Sigmoid colon (tissue), 7 donors: ENCODE results near the gene VPS39. TPM values are rescaled to one million over a fixed set of nuclear protein-coding genes. Genes with fewer than 3 reads are reported as not detected.

Experiments used
- DNase-seq: peaks from one replicate; pipeline ENCODE4 v3.0.0-alpha.2; 2019
- H3K27ac ChIP-seq, 4 donors: fragments of 200-600 bp; sonication (generic); one replicate each; pipeline ENCODE4 v1.5.1; 2016 to 2019; ENCODE audit warnings: mild to moderate bottlenecking in 1 of 4
- H3K27me3 ChIP-seq, 3 donors: fragments of 200-600 bp; sonication (generic); one replicate each; pipeline ENCODE4 v1.5.1; 2019; ENCODE audit warnings: mild to moderate bottlenecking in 1 of 3
- H3K36me3 ChIP-seq, 4 donors: fragments of 200-600 bp; sonication (generic); one replicate each; pipeline ENCODE4 v1.5.1; 2016 to 2019
- H3K4me1 ChIP-seq, 4 donors: fragments of 200-600 bp; sonication (generic); one replicate each; pipeline ENCODE4 v1.5.1; 2017 to 2019
- H3K4me3 ChIP-seq, 4 donors: fragments of 200-600 bp; sonication (generic); one replicate each; pipeline ENCODE4 v1.5.1; 2017 to 2019; ENCODE audit warnings: mild to moderate bottlenecking in 2 of 4, moderate library complexity in 1 of 4
- H3K9me3 ChIP-seq, 4 donors: fragments of 200-600 bp in 3 of 4; sonication (generic) in 3 of 4; one replicate each; pipeline versions ENCODE4 v1.5.1 to v1.6.1; 2013 to 2019
- EP300 ChIP-seq, 4 donors: sonication (generic); formaldehyde crosslinking; IDR thresholded peaks; one replicate each; pipeline ENCODE4 v1.6.1; 2017; ENCODE audit warnings: antibody characterized with exemption in 4 of 4
- POLR2A ChIP-seq, 2 donors: fragments of 450-650 bp; IDR thresholded peaks; one replicate each; pipeline ENCODE4 v1.6.1; 2016; ENCODE audit warnings: antibody characterized with exemption in 2 of 2, mild to moderate bottlenecking in 2 of 2, moderate library complexity in 2 of 2
- POLR2AphosphoS5 ChIP-seq, 4 donors: sonication (generic); formaldehyde crosslinking; IDR thresholded peaks; one replicate each; pipeline ENCODE4 v1.6.1; 2017; ENCODE audit warnings: antibody characterized with exemption in 4 of 4
- WGBS, 2 donors: extraction: QIAGEN DNeasy Blood & Tissue Kit; methylation state at CpG; one replicate each; pipeline ENCODE4 v1.1.7; 2013; 5-methylcytosine and 5-hydroxymethylcytosine counted together
- intact Hi-C: fragments of 100-400 bp; cut with DNase I; formaldehyde crosslinking; loops from one replicate; pipeline ENCODE4 v1.15.1; 2023
- polyA plus RNA-seq, 3 donors: library from polyadenylated mRNA; stranded (reverse); fragments of 200-250 nt; gene quantifications; one replicate each; pipeline ENCODE4 v1.2.3, GENCODE V29; 2013
- total RNA-seq, 4 donors: library from RNA; depleted of rRNA; stranded (reverse); fragments of >200 nt; gene quantifications; one replicate each; pipeline ENCODE4 v1.1.0, GENCODE V29; 2016
- TF ChIP-seq, protein P1 (sequence below), 4 experiments: fragments of 450-650 bp in 3 of 4; fragments of 200-600 bp in 1 of 4; IDR thresholded peaks; one replicate each; pipeline ENCODE4 v1.5.1; 2016 to 2019; ENCODE audit warnings: antibody characterized with exemption in 4 of 4, mild to moderate bottlenecking in 3 of 4, moderate library complexity in 2 of 4
- donor health status: healthy with polysubstance abuse.
- donor health status: Bipolar disorder and iron deficiency.
- donor health status: healthy.

The VPS39 gene
- total and polyA plus RNA-seq, 7 donors, result 16.2 to 186 (median 70.3) TPM

DNA sequence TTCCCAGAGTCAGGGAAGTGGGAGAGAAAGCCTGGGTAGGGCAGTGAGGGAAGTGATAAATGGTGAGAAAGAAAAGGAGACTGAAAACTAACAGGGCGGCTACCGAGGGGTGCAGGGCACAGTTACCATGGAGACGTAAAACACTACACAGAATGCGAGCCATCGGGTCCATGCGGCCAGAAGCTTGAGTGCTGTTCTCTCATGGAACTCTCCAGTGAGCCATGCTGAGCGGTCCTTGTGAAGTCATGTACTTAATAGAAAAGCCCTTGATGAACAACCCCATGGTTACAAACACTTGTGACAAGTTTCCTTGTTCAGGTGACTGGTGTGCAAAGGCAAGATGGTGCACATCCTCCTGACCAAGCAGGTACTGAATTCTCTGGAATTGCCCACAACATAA lies 48.0 kb downstream of the VPS39 start:
- no peak for DNase-seq
- no peaks in the 10 kb centered on the region for H3K9me3 ChIP-seq
- H3K36me3 ChIP-seq, result peaks cover 44 to 66% (median 61%) of the 10 kb centered on the region in 4 donors
- H3K27ac ChIP-seq, result no peak overlapping the region
- intact Hi-C loops, result no loop called here
- whole genome bisulfite sequencing, 2 donors, result 93 to 94% methylated on average over 7 of the region's 7 CpGs
- no peaks in the 10 kb centered on the region for H3K27me3 ChIP-seq
- TF ChIP-seq EP300 (IDR thresholded peaks at IDR 0.05) (no peak), POLR2A (IDR thresholded peaks at IDR 0.05) (no peak), POLR2AphosphoS5 (IDR thresholded peaks at IDR 0.05) (no peak)
- TF ChIP-seq, protein P1, sequence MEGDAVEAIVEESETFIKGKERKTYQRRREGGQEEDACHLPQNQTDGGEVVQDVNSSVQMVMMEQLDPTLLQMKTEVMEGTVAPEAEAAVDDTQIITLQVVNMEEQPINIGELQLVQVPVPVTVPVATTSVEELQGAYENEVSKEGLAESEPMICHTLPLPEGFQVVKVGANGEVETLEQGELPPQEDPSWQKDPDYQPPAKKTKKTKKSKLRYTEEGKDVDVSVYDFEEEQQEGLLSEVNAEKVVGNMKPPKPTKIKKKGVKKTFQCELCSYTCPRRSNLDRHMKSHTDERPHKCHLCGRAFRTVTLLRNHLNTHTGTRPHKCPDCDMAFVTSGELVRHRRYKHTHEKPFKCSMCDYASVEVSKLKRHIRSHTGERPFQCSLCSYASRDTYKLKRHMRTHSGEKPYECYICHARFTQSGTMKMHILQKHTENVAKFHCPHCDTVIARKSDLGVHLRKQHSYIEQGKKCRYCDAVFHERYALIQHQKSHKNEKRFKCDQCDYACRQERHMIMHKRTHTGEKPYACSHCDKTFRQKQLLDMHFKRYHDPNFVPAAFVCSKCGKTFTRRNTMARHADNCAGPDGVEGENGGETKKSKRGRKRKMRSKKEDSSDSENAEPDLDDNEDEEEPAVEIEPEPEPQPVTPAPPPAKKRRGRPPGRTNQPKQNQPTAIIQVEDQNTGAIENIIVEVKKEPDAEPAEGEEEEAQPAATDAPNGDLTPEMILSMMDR (IDR thresholded peaks at IDR 0.05), result no peak
- no peaks in the 10 kb centered on the region for H3K4me1 ChIP-seq
- H3K4me3 ChIP-seq, result no peak overlapping the region

DNA sequence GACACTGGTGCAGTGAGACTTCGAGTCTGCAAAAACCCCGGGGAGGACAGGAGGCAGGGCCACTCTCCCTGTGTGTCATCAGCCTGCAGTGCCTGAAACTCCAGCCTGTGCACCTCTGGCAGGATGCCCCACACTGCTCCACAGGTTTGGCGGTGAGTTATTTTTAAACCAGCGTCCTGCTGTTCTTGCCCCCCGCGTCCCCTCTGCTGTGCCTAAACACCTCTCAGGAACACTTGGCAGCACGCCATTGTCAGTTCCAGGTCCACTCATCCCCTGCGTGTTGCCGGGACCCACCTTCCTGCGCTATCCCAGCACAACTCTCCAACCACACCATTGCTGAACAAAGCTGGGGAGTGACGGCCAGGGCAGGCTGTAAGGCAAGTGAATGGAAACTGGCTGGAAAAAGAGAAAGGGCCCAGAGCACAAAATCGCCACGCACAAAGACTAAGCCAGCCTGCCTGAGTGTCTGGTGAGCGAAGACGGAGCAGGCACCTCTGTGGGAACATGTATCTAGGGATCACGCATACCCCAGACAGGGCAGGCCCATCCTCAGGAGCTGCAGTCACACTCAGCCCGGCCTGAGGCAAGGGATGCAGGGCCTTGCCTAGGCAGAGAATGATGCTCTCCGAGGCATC lies 48.6 kb downstream of the VPS39 start:
- Histone ChIP-seq H3K4me1 (no peaks in the 10 kb centered on the region), H3K36me3 (peaks cover 44 to 60% (median 55%) of the 10 kb centered on the region in 4 donors), H3K4me3 (no peak overlapping the region), H3K27ac (no peak overlapping the region), H3K9me3 (no peaks in the 10 kb centered on the region), H3K27me3 (no peaks in the 10 kb centered on the region)
- intact Hi-C loops, result no loop called here
- WGBS, 2 donors, result 95 to 96% methylated on average over 18 of the region's 18 CpGs
- TF ChIP-seq POLR2AphosphoS5 (IDR thresholded peaks at IDR 0.05), result no peak
- TF ChIP-seq POLR2A (IDR thresholded peaks at IDR 0.05), result no peak
- TF ChIP-seq, protein P1 (IDR thresholded peaks at IDR 0.05), result no peak
- no peak for TF ChIP-seq EP300 (IDR thresholded peaks at IDR 0.05)
- no peak for DNase-seq

DNA sequence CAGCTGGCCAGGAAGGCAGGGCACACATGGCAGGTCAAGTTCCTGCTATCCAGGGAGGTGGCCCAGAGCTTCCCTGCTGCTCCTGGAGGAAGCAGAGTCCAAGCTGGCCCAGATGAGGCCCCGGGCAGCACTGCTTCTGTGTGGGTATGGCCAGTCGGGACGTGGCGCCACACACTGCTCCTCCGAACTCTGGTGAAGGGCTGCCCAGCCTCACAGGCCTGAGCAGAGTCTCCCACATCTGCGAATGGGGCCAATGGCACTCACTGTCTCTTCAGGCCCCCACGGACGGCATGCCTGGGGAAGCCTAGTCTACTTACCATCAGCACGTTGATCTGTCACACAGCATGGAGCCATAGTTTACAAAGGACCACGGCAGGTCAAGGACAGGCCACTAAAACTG lies 49.2 kb downstream of the VPS39 start:
- WGBS, 2 donors, result 92 to 94% methylated on average over 10 of the region's 10 CpGs
- no peak overlapping the region for H3K27ac ChIP-seq
- DNase-seq, result no peak
- H3K9me3 ChIP-seq, result no peaks in the 10 kb centered on the region
- intact Hi-C loops, result no loop called here
- H3K36me3 ChIP-seq, result peaks cover 40 to 54% (median 51%) of the 10 kb centered on the region in 4 donors
- H3K4me3 ChIP-seq, result no peak overlapping the region
- H3K27me3 ChIP-seq, result no peaks in the 10 kb centered on the region
- no peak for TF ChIP-seq POLR2A (IDR thresholded peaks at IDR 0.05)
- no peak for TF ChIP-seq POLR2AphosphoS5 (IDR thresholded peaks at IDR 0.05)
- TF ChIP-seq EP300 (IDR thresholded peaks at IDR 0.05), result no peak
- TF ChIP-seq, protein P1 (IDR thresholded peaks at IDR 0.05), result no peak
- no peaks in the 10 kb centered on the region for H3K4me1 ChIP-seq

DNA sequence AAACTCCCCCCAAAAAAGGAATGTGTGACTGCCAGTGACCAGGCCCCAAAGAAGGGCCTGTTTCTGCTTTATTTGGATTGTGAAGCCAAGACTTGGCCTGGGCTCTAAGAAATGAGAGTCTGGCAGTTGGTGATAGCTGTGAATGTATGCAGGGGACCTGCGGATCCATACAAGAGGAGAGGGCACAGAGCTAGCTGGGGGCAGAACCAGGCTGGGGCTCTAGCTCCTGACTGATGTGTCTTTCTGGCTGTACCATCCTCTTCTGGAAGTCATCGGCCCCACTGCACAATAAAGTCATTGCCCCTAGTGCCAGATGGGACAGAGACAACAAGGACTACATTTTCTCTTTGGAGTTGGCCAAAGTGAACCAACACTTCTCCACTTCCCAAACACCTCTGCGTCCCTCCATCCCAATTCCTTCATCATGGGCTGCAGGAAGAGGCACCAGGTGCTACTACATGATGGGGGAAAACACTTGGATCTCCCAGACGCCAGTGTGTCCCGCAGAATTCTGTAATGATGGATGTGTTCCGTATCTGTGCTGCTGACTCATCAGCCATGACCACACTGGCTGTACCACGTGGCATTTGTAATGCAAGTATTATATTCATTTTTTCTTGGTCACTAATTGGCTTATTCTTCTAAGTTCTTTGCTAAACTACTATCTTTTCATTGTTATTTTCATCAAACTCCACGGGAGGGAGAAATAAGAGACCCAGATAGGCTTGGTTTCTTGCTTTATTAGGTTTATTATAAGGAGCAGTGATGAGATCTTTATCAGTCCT lies 49.9 kb downstream of the VPS39 start:
- Histone ChIP-seq H3K4me1 (no peaks in the 10 kb centered on the region), H3K36me3 (peaks cover 32 to 47% (median 43%) of the 10 kb centered on the region in 4 donors), H3K27ac (no peak overlapping the region), H3K27me3 (no peaks in the 10 kb centered on the region), H3K9me3 (no peaks in the 10 kb centered on the region), H3K4me3 (no peak overlapping the region)
- intact Hi-C loops, result no loop called here
- TF ChIP-seq, protein P1 (IDR thresholded peaks at IDR 0.05), result no peak
- peak in 1 of 4 donors; percentile 4 for TF ChIP-seq POLR2AphosphoS5 (IDR thresholded peaks at IDR 0.05)
- WGBS, 2 donors, result 81 to 89% methylated on average over 8 of the region's 8 CpGs
- no peak for DNase-seq
